Mesendoderm (in vitro differentiated cells): ENCODE measurements around the gene RBPJL.
"Not testable (repeated sequence)": the region's sequence is repeated elsewhere in the genome, so short reads cannot be mapped to it uniquely, and the experiment has no call there.

Experiments
- DNase-seq: peaks from one replicate; pipeline ENCODE4 v3.0.0; 2013
- H2AK5ac ChIP-seq: 2 replicates; pipeline ENCODE4 v1.6.1; 2013; ENCODE audit warnings: low read length, inconsistent platforms
- H2BK120ac ChIP-seq: 2 replicates; pipeline ENCODE4 v1.6.1; 2013; ENCODE audit warnings: low read depth, mild to moderate bottlenecking, low read length, moderate library complexity, mixed read lengths
- H2BK15ac ChIP-seq: replicated peaks from 2 replicates; pipeline ENCODE4 v1.6.1; 2013; ENCODE audit warnings: low read depth, mild to moderate bottlenecking, moderate library complexity
- H2BK5ac ChIP-seq: 2 replicates; pipeline ENCODE4 v1.6.1; 2013; ENCODE audit warnings: low read length, inconsistent platforms
- H3K18ac ChIP-seq: 2 replicates; pipeline ENCODE4 v1.6.1; 2013; ENCODE audit warnings: mild to moderate bottlenecking, low read length, mixed read lengths
- H3K23ac ChIP-seq: one replicate; pipeline ENCODE4 v1.6.1; 2013; ENCODE audit warnings: low read length
- H3K27ac ChIP-seq: 2 replicates; pipeline ENCODE4 v1.5.1; 2013; ENCODE audit warnings: low read depth, mild to moderate bottlenecking, inconsistent platforms, low read length, moderate library complexity
- H3K27me3 ChIP-seq: 2 replicates; pipeline ENCODE4 v1.6.1; 2013; ENCODE audit warnings: low read length, control low read depth, mild to moderate bottlenecking, inconsistent platforms; ENCODE audit not compliant: insufficient read depth, poor library complexity
- H3K36me3 ChIP-seq: 2 replicates; pipeline ENCODE4 v1.6.1; 2013; ENCODE audit warnings: low read length, inconsistent platforms; ENCODE audit not compliant: control insufficient read depth, insufficient read depth
- H3K4ac ChIP-seq: one replicate; pipeline ENCODE4 v1.6.1; 2013; ENCODE audit warnings: low read depth, mild to moderate bottlenecking, low read length, moderate library complexity
- H3K4me1 ChIP-seq: 2 replicates; pipeline ENCODE4 v1.6.1; 2013; ENCODE audit warnings: low read depth, low read length, inconsistent platforms; ENCODE audit not compliant: control insufficient read depth
- H3K4me2 ChIP-seq: 2 replicates; pipeline ENCODE4 v1.6.1; 2013; ENCODE audit warnings: low read length
- H3K4me3 ChIP-seq: 2 replicates; pipeline ENCODE4 v1.5.1; 2013; ENCODE audit warnings: mild to moderate bottlenecking, low read length
- H3K56ac ChIP-seq: one replicate; pipeline ENCODE4 v1.6.1; 2013; ENCODE audit warnings: low read length
- H3K79me1 ChIP-seq: 2 replicates; pipeline ENCODE4 v1.6.1; 2013; ENCODE audit warnings: low read length, inconsistent platforms
- H3K79me2 ChIP-seq: 2 replicates; pipeline ENCODE4 v1.6.1; 2013; ENCODE audit warnings: mild to moderate bottlenecking, low read length; ENCODE audit not compliant: control insufficient read depth, insufficient read depth
- H3K9ac ChIP-seq: 2 replicates; pipeline ENCODE4 v1.6.1; 2013; ENCODE audit warnings: low read length, inconsistent platforms
- H4K5ac ChIP-seq: one replicate; pipeline ENCODE4 v1.6.1; 2013; ENCODE audit warnings: low read length
- H4K8ac ChIP-seq: one replicate; pipeline ENCODE4 v1.6.1; 2013; ENCODE audit warnings: low read depth, mild to moderate bottlenecking, control low read depth, low read length, moderate library complexity
- WGBS: extraction: QIAGEN DNeasy Blood & Tissue Kit; methylation state at CpG from one replicate; pipeline ENCODE4 v1.1.7; 2013; ENCODE audit warnings: low lambda C conversion rate, missing lambda C conversion rate; ENCODE audit not compliant: insufficient coverage; ENCODE audit errors: extremely low coverage; 5-methylcytosine and 5-hydroxymethylcytosine counted together

The RBPJL gene

GRCh38 chr20:45347297-45347935 is 40.8 kb downstream of the RBPJL start:
- H3K4me2 ChIP-seq: peak overlapping the region; percentile 39
- H4K5ac ChIP-seq: no peak overlapping the region
- peaks cover 37% of the 10 kb centered on the region for H3K4me1 ChIP-seq
- H3K18ac ChIP-seq: peak overlapping the region; percentile 25
- peak overlapping the region; percentile 45 for H2BK5ac ChIP-seq
- H2BK120ac ChIP-seq: no peak overlapping the region
- no peaks in the 10 kb centered on the region for H3K36me3 ChIP-seq
- H3K4ac ChIP-seq: peak overlapping the region; percentile 82
- no peak overlapping the region for H2AK5ac ChIP-seq
- peak overlapping the region; percentile 72 for H3K9ac ChIP-seq
- no peak overlapping the region for H2BK15ac ChIP-seq
- H3K79me2 ChIP-seq: peaks cover 40% of the 10 kb centered on the region
- peak overlapping the region; percentile 70 for H3K4me3 ChIP-seq
- H3K27ac ChIP-seq: no peak overlapping the region
- peak overlapping the region; percentile 92 for H3K56ac ChIP-seq
- WGBS: no CpG with 5 or more reads among the region's 10 CpGs
- no peak overlapping the region for H3K23ac ChIP-seq
- peaks cover 16% of the 10 kb centered on the region for H3K79me1 ChIP-seq
- H4K8ac ChIP-seq: no peak overlapping the region
- H3K27me3 ChIP-seq: no peaks in the 10 kb centered on the region
- no peak for DNase-seq

DNA sequence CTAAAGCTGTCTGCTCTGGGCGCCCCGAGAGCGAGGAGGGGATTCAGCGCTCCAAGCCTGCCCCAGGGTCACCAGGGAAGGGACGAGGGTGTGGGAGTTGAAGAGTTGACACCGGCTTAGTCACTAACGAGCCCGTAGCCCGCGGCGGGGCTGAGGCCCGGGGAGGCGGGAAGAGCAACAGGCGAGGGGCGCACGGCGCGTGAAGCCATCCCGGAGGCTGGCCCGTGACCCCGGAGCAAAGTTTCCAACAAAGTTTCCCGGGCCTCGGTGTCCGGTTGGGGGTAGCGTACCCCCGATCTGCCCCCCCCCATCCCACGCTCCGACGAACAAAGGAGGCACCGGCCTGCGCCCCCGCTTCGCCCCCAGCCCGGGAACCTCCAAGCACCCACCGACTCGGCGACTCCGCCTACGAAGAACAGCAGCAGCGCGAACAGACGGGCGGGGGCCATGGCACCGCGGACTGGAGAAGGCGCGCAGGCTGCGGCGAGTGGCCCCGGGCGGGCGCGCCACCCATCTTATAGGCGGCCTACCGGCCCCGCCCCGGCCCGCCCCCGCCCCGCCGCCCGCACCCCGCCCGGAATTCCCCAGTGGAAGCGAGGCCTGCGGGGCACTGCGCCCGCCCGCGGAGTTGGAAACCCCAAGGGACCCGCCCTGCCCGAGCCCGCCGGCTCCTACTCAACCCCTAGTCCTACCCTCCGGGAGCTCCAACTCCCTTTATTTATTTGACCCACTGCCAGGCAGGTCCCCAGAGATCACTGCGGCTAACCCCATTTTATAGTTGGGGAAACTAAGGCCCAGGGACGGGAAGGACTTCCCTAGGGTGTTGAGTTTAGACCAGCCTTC is 41.5 kb downstream of the RBPJL start, which contains the start of gene SDC4:
TSS of gene SDC4 (minus strand) at position 489 of the 843 bp plus-strand sequence. CDS start at position 449, 40 bp downstream.
- peak; percentile 59 for DNase-seq
- H3K27ac ChIP-seq: no peak within 1 kb of the TSS

DNA sequence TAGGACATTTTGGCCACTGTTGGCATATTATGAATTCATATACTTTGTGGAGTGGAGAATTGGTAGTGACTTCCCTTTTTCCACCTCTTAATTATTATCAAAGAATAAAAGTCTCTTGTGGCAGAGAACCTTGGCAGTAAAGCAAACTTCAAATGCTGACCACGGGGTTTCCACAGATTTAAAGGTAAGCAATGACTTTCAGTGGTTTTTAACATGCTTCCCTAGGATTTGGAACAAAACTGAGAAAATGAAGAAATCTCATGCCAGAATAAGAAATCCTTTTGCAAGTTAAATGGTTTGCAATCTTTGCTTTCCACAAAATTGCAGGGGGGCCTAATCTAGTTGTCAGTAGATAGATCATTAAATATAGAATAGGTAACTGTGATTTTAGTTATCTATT is 43.6 kb downstream of the RBPJL start:
- Histone ChIP-seq H3K79me1 (peaks cover 9% of the 10 kb centered on the region), H3K4me3 (no peak overlapping the region), H4K8ac (no peak overlapping the region), H3K18ac (no peak overlapping the region), H3K27ac (no peak overlapping the region), H4K5ac (no peak overlapping the region), H2BK5ac (no peak overlapping the region), H3K9ac (no peak overlapping the region), H3K4me2 (no peak overlapping the region), H2BK15ac (no peak overlapping the region), H3K79me2 (peaks cover 25% of the 10 kb centered on the region), H3K23ac (no peak overlapping the region), H3K27me3 (no peaks in the 10 kb centered on the region), H2BK120ac (no peak overlapping the region), H3K4me1 (peaks cover 13% of the 10 kb centered on the region), H3K56ac (no peak overlapping the region), H3K36me3 (no peaks in the 10 kb centered on the region), H3K4ac (no peak overlapping the region), H2AK5ac (no peak overlapping the region)
- DNase-seq: no peak
- WGBS: no CpG with 5 or more reads among the region's 1 CpG

More for the DNA sequence above, 41.5 kb downstream of the RBPJL start, which contains the start of gene SDC4:
- Histone ChIP-seq H3K56ac (peak within 1 kb of the TSS; percentile 92), H2BK15ac (no peak within 1 kb of the TSS), H3K4me1 (peaks cover 30% of the 10 kb centered on the region), H3K18ac (peak within 1 kb of the TSS; percentile 71), H4K5ac (no peak within 1 kb of the TSS), H3K79me1 (peaks cover 14% of the 10 kb centered on the region), H3K4me2 (peak within 1 kb of the TSS; percentile 39), H3K79me2 (peaks cover 39% of the 10 kb centered on the region), H2AK5ac (no peak within 1 kb of the TSS), H3K27me3 (no peaks in the 10 kb centered on the region), H4K8ac (no peak within 1 kb of the TSS), H3K36me3 (no peaks in the 10 kb centered on the region), H3K23ac (no peak within 1 kb of the TSS), H2BK5ac (peak within 1 kb of the TSS; percentile 45), H3K4ac (peak within 1 kb of the TSS; percentile 82), H3K4me3 (peak within 1 kb of the TSS; percentile 70), H2BK120ac (no peak within 1 kb of the TSS), H3K9ac (peak within 1 kb of the TSS; percentile 72)
- no CpG with 5 or more reads among the region's 77 CpGs for WGBS

DNA sequence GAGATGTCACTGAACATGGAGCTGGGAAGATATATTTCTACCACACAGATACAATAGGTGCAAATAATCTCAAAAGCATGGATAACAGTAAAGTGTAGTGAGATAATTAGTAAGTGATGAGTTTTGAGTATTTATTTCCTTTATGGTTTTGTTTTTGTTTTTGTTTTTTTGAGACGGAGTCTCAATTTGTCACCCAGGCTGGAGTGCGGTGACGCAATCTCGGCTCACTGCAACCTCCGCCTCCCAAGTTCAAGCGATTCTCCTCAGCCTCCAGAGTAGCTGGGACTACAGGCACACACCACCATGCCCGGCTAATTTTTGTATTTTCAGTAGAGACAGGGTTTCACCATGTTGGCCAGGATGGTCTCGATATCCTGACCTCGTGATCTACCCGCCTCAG is 44.2 kb downstream of the RBPJL start:
- not testable (repeated sequence) for H3K18ac ChIP-seq, H3K4me2 ChIP-seq, H3K79me1 ChIP-seq, H3K36me3 ChIP-seq, H3K9ac ChIP-seq, H4K8ac ChIP-seq, H3K56ac ChIP-seq, H2BK120ac ChIP-seq, H3K27me3 ChIP-seq, H3K23ac ChIP-seq, H2BK5ac ChIP-seq, H3K4ac ChIP-seq, H2BK15ac ChIP-seq, H3K4me1 ChIP-seq, H4K5ac ChIP-seq, H3K27ac ChIP-seq, DNase-seq, H2AK5ac ChIP-seq, H3K4me3 ChIP-seq
- peaks cover 19% of the 10 kb centered on the region for H3K79me2 ChIP-seq
- WGBS: no CpG with 5 or more reads among the region's 10 CpGs

GRCh38 chr20:45352729-45353128 is 46.1 kb downstream of the RBPJL start:
- Histone ChIP-seq H2BK120ac (no peak overlapping the region), H3K4me2 (no peak overlapping the region), H3K79me2 (peaks cover 2% of the 10 kb centered on the region), H3K4ac (no peak overlapping the region), H3K27me3 (no peaks in the 10 kb centered on the region), H3K79me1 (no peaks in the 10 kb centered on the region), H2BK5ac (no peak overlapping the region), H4K8ac (no peak overlapping the region), H4K5ac (no peak overlapping the region), H3K27ac (no peak overlapping the region), H3K23ac (no peak overlapping the region), H3K36me3 (no peaks in the 10 kb centered on the region), H3K4me1 (no peaks in the 10 kb centered on the region), H3K9ac (no peak overlapping the region), H3K4me3 (no peak overlapping the region), H3K56ac (no peak overlapping the region), H2AK5ac (no peak overlapping the region), H2BK15ac (no peak overlapping the region), H3K18ac (no peak overlapping the region)
- WGBS: 100% methylated on average over 1 of the region's 3 CpGs
- no peak for DNase-seq
